Transverse colon (tissue), 4 donors: ENCODE results near the gene ABHD6. TPM values are rescaled to one million over a fixed set of nuclear protein-coding genes. Genes with fewer than 3 reads are reported as not detected.
A peak's percentile ranks its signal among the peaks of the same experiment; 100 is the strongest.

Experiments
- DNase-seq: peaks from one replicate; pipeline ENCODE4 v3.0.0-alpha.2; 2019
- H3K27ac ChIP-seq, 4 donors: fragments of 200-600 bp; sonication (generic); 2 replicates each; pipeline ENCODE4 v1.5.1; 2016 to 2018; ENCODE audit warnings: inconsistent platforms in 4 of 4
- H3K27me3 ChIP-seq: fragments of 200-600 bp; sonication (generic); 2 replicates; pipeline ENCODE4 v1.5.1; 2017; ENCODE audit warnings: inconsistent platforms
- H3K36me3 ChIP-seq, 4 donors: fragments of 200-600 bp; sonication (generic); 2 replicates each; pipeline ENCODE4 v1.5.1; 2017 to 2019; ENCODE audit warnings: inconsistent platforms in 4 of 4
- H3K4me1 ChIP-seq, 4 donors: fragments of 200-600 bp; sonication (generic); 2 replicates each; pipeline ENCODE4 v1.5.1; 2017 to 2020; ENCODE audit warnings: inconsistent platforms in 4 of 4
- H3K4me3 ChIP-seq, 4 donors: fragments of 200-600 bp; sonication (generic); 1 replicate in 1 of 4; 2 replicates in 3 of 4; pipeline versions ENCODE4 v1.5.1 to v1.6.1; 2017 to 2019; ENCODE audit warnings: inconsistent platforms in 4 of 4
- H3K9me3 ChIP-seq, 2 donors: fragments of 200-600 bp; sonication (generic); 2 replicates each; pipeline ENCODE4 v1.5.1; 2017 to 2019; ENCODE audit warnings: inconsistent platforms in 2 of 2
- CTCF ChIP-seq, 5 experiments: fragments of 200-600 bp in 3 of 5; fragments of 450-650 bp in 2 of 5; sonication (generic) in 3 of 5; IDR thresholded peaks; 1 replicate in 2 of 5; 2 replicates in 3 of 5; pipeline ENCODE4 v1.5.1; 2016 to 2017; ENCODE audit warnings: antibody characterized with exemption in 5 of 5, inconsistent platforms in 3 of 5, mild to moderate bottlenecking in 2 of 5, moderate library complexity in 1 of 5
- EP300 ChIP-seq: sonication (generic); formaldehyde crosslinking; IDR thresholded peaks from one replicate; pipeline ENCODE4 v1.6.1; 2017; ENCODE audit warnings: antibody characterized with exemption, low read depth
- POLR2A ChIP-seq: fragments of 450-650 bp; IDR thresholded peaks from one replicate; pipeline ENCODE4 v1.6.1; 2016; ENCODE audit warnings: antibody characterized with exemption, mild to moderate bottlenecking, moderate library complexity
- POLR2AphosphoS5 ChIP-seq, 3 donors: sonication (generic); formaldehyde crosslinking; IDR thresholded peaks; one replicate each; pipeline ENCODE4 v1.6.1; 2016; ENCODE audit warnings: antibody characterized with exemption in 3 of 3
- WGBS, 2 donors: methylation state at CpG; one replicate each; pipeline ENCODE4 v1.1.5; 2018; ENCODE audit warnings: low coverage in 1 of 2; 5-methylcytosine and 5-hydroxymethylcytosine counted together
- in situ Hi-C, 4 donors: fragments of 200-750 bp; cut with MboI; loops; one replicate each; pipeline versions ENCODE4 v1.15.0 to v1.15.1; 2017; ENCODE audit warnings: low sequenced_read_pairs in 3 of 4, low pct_ligation_motif_present in 1 of 4, low pct_unique_long_range_greater_than_20kb in 1 of 4
- intact Hi-C: fragments of 100-400 bp; cut with DNase I; formaldehyde crosslinking; loops from one replicate; pipeline ENCODE4 v1.15.1; 2023; ENCODE audit warnings: low total_unique reads
- total RNA-seq, 4 donors: library from RNA; depleted of rRNA; stranded (reverse); fragments of >200 nt; gene quantifications; one replicate each; pipeline ENCODE4 v1.1.0, GENCODE V29; 2016

Gene ABHD6
- total RNA-seq, 4 donors from 2014 or later = 5.2 to 68.1 (median 32.0) TPM

- no peaks in the 10 kb centered on the region for H3K9me3 ChIP-seq
- peak overlapping the region; percentile 47 to 66 (median 57) for H3K27ac ChIP-seq
- in situ Hi-C loops = loop anchor here (5.0 to 10.0 kb wide), 3 partner anchors 87 to 209 kb away; partner anchors contain the start of gene ACOX2 (in 1 of the 4)
- H3K4me3 ChIP-seq = no peak overlapping the region
- no peaks in the 10 kb centered on the region for H3K27me3 ChIP-seq
- H3K4me1 ChIP-seq = peaks cover 3 to 12% (median 10%) of the 10 kb centered on the region in 4 donors
- no peak for TF ChIP-seq POLR2AphosphoS5 (IDR thresholded peaks at IDR 0.05)
- TF ChIP-seq CTCF (IDR thresholded peaks at IDR 0.05) = no peak
- TF ChIP-seq POLR2A = no peak
- no peak for TF ChIP-seq EP300
- WGBS, 2 donors = 13 to 20% methylated on average over 2 of the region's 2 CpGs
- DNase-seq = no peak
- intact Hi-C loops = no loop called here
- no peaks in the 10 kb centered on the region for H3K36me3 ChIP-seq
Measured at GRCh38 chr3:58325525-58325992, 88.0 kb downstream of the ABHD6 start.

GRCh38 chr3:58326267-58326900, 88.8 kb downstream of the ABHD6 start:
- in situ Hi-C loops = loop anchor here (5.0 to 10.0 kb wide), 3 partner anchors 86 to 208 kb away; partner anchors contain the start of gene ACOX2 (in 1 of the 4)
- TF ChIP-seq POLR2AphosphoS5 (IDR thresholded peaks at IDR 0.05) (no peak), POLR2A (no peak), CTCF (IDR thresholded peaks at IDR 0.05) (no peak), EP300 (no peak)
- Histone ChIP-seq H3K27ac (peak overlapping the region in 1 of 4 donors; percentile 66), H3K9me3 (no peaks in the 10 kb centered on the region), H3K36me3 (no peaks in the 10 kb centered on the region), H3K4me1 (peaks cover 3 to 12% (median 10%) of the 10 kb centered on the region in 4 donors), H3K4me3 (no peak overlapping the region), H3K27me3 (no peaks in the 10 kb centered on the region)
- DNase-seq = no peak
- intact Hi-C loops = no loop called here
- WGBS, 2 donors = 94 to 95% methylated on average over 5 to 8 of the region's 8 CpGs

- Histone ChIP-seq H3K27ac (no peak overlapping the region), H3K27me3 (no peaks in the 10 kb centered on the region), H3K9me3 (no peaks in the 10 kb centered on the region), H3K36me3 (no peaks in the 10 kb centered on the region), H3K4me3 (no peak overlapping the region), H3K4me1 (peaks cover 6 to 27% (median 25%) of the 10 kb centered on the region in 4 donors)
- intact Hi-C loops (no loop called here), in situ Hi-C loops (loop anchor here (5.0 to 10.0 kb wide), 3 partner anchors 83 to 205 kb away; partner anchors contain the start of gene ACOX2 (in 1 of the 4))
- TF ChIP-seq POLR2A (no peak), CTCF (IDR thresholded peaks at IDR 0.05) (no peak), EP300 (no peak), POLR2AphosphoS5 (IDR thresholded peaks at IDR 0.05) (no peak)
- WGBS, 2 donors = 91 to 93% methylated on average over 7 to 8 of the region's 8 CpGs
- DNase-seq = no peak
Measured at GRCh38 chr3:58329150-58329921, 91.7 kb downstream of the ABHD6 start.

- Histone ChIP-seq H3K4me1 (peaks cover 5 to 28% (median 26%) of the 10 kb centered on the region in 4 donors), H3K9me3 (no peaks in the 10 kb centered on the region), H3K27ac (no peak overlapping the region), H3K27me3 (no peaks in the 10 kb centered on the region), H3K36me3 (no peaks in the 10 kb centered on the region), H3K4me3 (no peak overlapping the region)
- no peak for TF ChIP-seq EP300
- TF ChIP-seq POLR2AphosphoS5 (IDR thresholded peaks at IDR 0.05) = no peak
- no peak for TF ChIP-seq CTCF (IDR thresholded peaks at IDR 0.05)
- TF ChIP-seq POLR2A = no peak
- intact Hi-C loops (loop anchor here (5.0 kb wide), 1 partner anchor 87 kb away; no protein-coding TSS in a partner anchor), in situ Hi-C loops (loop anchor here (5.0 to 10.0 kb wide), 4 partner anchors 82 to 205 kb away; partner anchors contain the start of genes ACOX2 (in 1 of the 4) and KCTD6 (in 1 of the 4))
- WGBS, 2 donors = 93 to 94% methylated on average over 5 of the region's 5 CpGs
- DNase-seq = no peak
Measured at GRCh38 chr3:58329922-58330413, 92.4 kb downstream of the ABHD6 start.
